Endodermal cell (in vitro differentiated cells): ENCODE results near the gene HK3. TPM values are rescaled to one million over a fixed set of nuclear protein-coding genes. Genes with fewer than 3 reads are reported as not detected.
A peak's percentile ranks its signal among the peaks of the same experiment; 100 is the strongest.

ENCODE experiments used
- DNase-seq: peaks from one replicate; pipeline ENCODE4 v3.0.0-alpha.2; 2017
- H3K27ac ChIP-seq: 2 replicates; pipeline ENCODE4 v1.5.1; 2013; ENCODE audit warnings: mild to moderate bottlenecking, low read depth, low read length, moderate library complexity
- H3K27me3 ChIP-seq: 2 replicates; pipeline ENCODE4 v1.6.1; 2013; ENCODE audit warnings: mild to moderate bottlenecking, low read length, moderate library complexity; ENCODE audit not compliant: insufficient read depth, control insufficient read depth, poor library complexity, severe bottlenecking
- H3K36me3 ChIP-seq: 2 replicates; pipeline ENCODE4 v1.7.0; 2013; ENCODE audit warnings: mild to moderate bottlenecking, low read length, moderate library complexity; ENCODE audit not compliant: control insufficient read depth, insufficient read depth
- H3K4me1 ChIP-seq: one replicate; pipeline ENCODE4 v1.7.0; 2013; ENCODE audit warnings: low read length; ENCODE audit not compliant: control insufficient read depth, insufficient read depth
- H3K4me3 ChIP-seq: 2 replicates; pipeline ENCODE4 v1.5.1; 2013; ENCODE audit warnings: mild to moderate bottlenecking, low read length, moderate library complexity
- H3K9ac ChIP-seq: 2 replicates; pipeline ENCODE4 v1.6.1; 2013; ENCODE audit warnings: mild to moderate bottlenecking, low read length, moderate library complexity; ENCODE audit not compliant: poor library complexity, severe bottlenecking; ENCODE audit errors: extremely low read depth
- H3K9me3 ChIP-seq: 2 replicates; pipeline ENCODE4 v1.6.1; 2013; ENCODE audit warnings: mild to moderate bottlenecking, low read length, moderate library complexity; ENCODE audit not compliant: control insufficient read depth
- H3K27ac Mint-ChIP-seq: 2 replicates; pipeline ENCODE4 v1.8.0; 2020; ENCODE audit warnings: mixed read lengths
- H3K27me3 Mint-ChIP-seq: 2 replicates; pipeline ENCODE4 v1.8.0; 2021; ENCODE audit warnings: mild to moderate bottlenecking, mixed read lengths; ENCODE audit not compliant: insufficient read depth
- H3K36me3 Mint-ChIP-seq: 2 replicates; pipeline ENCODE4 v1.8.0; 2020; ENCODE audit warnings: low read depth, mixed read lengths
- H3K4me1 Mint-ChIP-seq: 2 replicates; pipeline ENCODE4 v1.8.0; 2020; ENCODE audit warnings: mixed read lengths
- H3K4me3 Mint-ChIP-seq: 2 replicates; pipeline ENCODE4 v1.8.0; 2020; ENCODE audit warnings: mild to moderate bottlenecking, moderate library complexity, mixed read lengths
- H3K9me3 Mint-ChIP-seq: 2 replicates; pipeline ENCODE4 v1.8.0; 2020; ENCODE audit warnings: mild to moderate bottlenecking, mixed read lengths
- CTCF ChIP-seq: fragments of 200-600 bp; sonication (generic); conservative IDR thresholded peaks from 2 replicates; pipeline ENCODE4 v1.5.0; 2021; ENCODE audit warnings: antibody characterized with exemption, mild to moderate bottlenecking
- WGBS, 2 experiments: methylation state at CpG; one replicate each; pipeline versions ENCODE4 v1.1.5 to v1.1.7; 2013; ENCODE audit warnings: missing lambda C conversion rate in 2 of 2, mixed read lengths in 1 of 2; ENCODE audit not compliant: insufficient coverage in 1 of 2, insufficient read length in 1 of 2; 5-methylcytosine and 5-hydroxymethylcytosine counted together
- total RNA-seq, 2 donors: library from RNA; stranded (reverse); fragmentation: NEBNext Ultra II Directional in 1 of 2; extraction: Animal tissue kit (Norgen Biotek cat#: 25700) in 1 of 2; gene quantifications; 2 replicates in 1 of 2; 3 replicates in 1 of 2; pipeline ENCODE4 v1.2.1, GENCODE V29; 2021

HK3 gene
- total RNA-seq, 2 donors from 2014 or later, result 0.55 TPM; not detected in 1

- DNase-seq, result no peak
- H3K9me3 Mint-ChIP-seq, result no peaks in the 10 kb centered on the region
- Histone ChIP-seq H3K27me3 (no peaks in the 10 kb centered on the region), H3K36me3 (peaks cover 63% of the 10 kb centered on the region), H3K9me3 (no peaks in the 10 kb centered on the region), H3K27ac (no peak overlapping the region), H3K9ac (no peak overlapping the region), H3K4me1 (peaks cover 6% of the 10 kb centered on the region), H3K4me3 (no peak overlapping the region)
- H3K27me3 Mint-ChIP-seq, result no peaks in the 10 kb centered on the region
- H3K27ac Mint-ChIP-seq, result peak overlapping the region; percentile 27
- no peak for TF ChIP-seq CTCF
- WGBS, 2 experiments, result 82 to 85% methylated on average over 3 to 5 of the region's 5 CpGs
- H3K36me3 Mint-ChIP-seq, result peaks cover 41% of the 10 kb centered on the region
- H3K4me1 Mint-ChIP-seq, result peaks cover 24% of the 10 kb centered on the region
- H3K4me3 Mint-ChIP-seq, result peak overlapping the region; percentile 12
Measured at GRCh38 chr5:176902911-176903664, 3.9 kb upstream of the HK3 start.

GRCh38 chr5:176902102-176902814 is 3.1 kb upstream of the HK3 start:
- DNase-seq, result no peak
- Mint-ChIP-seq H3K27ac (no peak overlapping the region), H3K36me3 (peaks cover 36% of the 10 kb centered on the region), H3K4me1 (peaks cover 24% of the 10 kb centered on the region), H3K4me3 (no peak overlapping the region), H3K27me3 (no peaks in the 10 kb centered on the region), H3K9me3 (no peaks in the 10 kb centered on the region)
- Histone ChIP-seq H3K27me3 (no peaks in the 10 kb centered on the region), H3K27ac (no peak overlapping the region), H3K36me3 (peaks cover 55% of the 10 kb centered on the region), H3K9ac (no peak overlapping the region), H3K4me3 (no peak overlapping the region), H3K9me3 (no peaks in the 10 kb centered on the region), H3K4me1 (peaks cover 6% of the 10 kb centered on the region)
- 91 to 100% methylated on average over 3 to 6 of the region's 6 CpGs for WGBS, 2 experiments
- no peak for TF ChIP-seq CTCF

- H3K9ac ChIP-seq, result no peak overlapping the region
- no peaks in the 10 kb centered on the region for H3K9me3 ChIP-seq
- H3K4me1 Mint-ChIP-seq, result peaks cover 24% of the 10 kb centered on the region
- H3K36me3 Mint-ChIP-seq, result peaks cover 33% of the 10 kb centered on the region
- no peak for TF ChIP-seq CTCF
- no peak overlapping the region for H3K27ac Mint-ChIP-seq
- H3K4me3 Mint-ChIP-seq, result no peak overlapping the region
- no peak overlapping the region for H3K27ac ChIP-seq
- peaks cover 6% of the 10 kb centered on the region for H3K4me1 ChIP-seq
- no peaks in the 10 kb centered on the region for H3K27me3 Mint-ChIP-seq
- no peaks in the 10 kb centered on the region for H3K27me3 ChIP-seq
- H3K9me3 Mint-ChIP-seq, result no peaks in the 10 kb centered on the region
- 93 to 94% methylated on average over 11 to 12 of the region's 12 CpGs for WGBS, 2 experiments
- peaks cover 47% of the 10 kb centered on the region for H3K36me3 ChIP-seq
- H3K4me3 ChIP-seq, result no peak overlapping the region
- no peak for DNase-seq
Measured at GRCh38 chr5:176901260-176902101, 2.3 kb upstream of the HK3 start.
